ENCODE measurements around the gene LRPPRC. TPM values are rescaled to one million over a fixed set of nuclear protein-coding genes. Genes with fewer than 3 reads are reported as not detected.

The LRPPRC gene
- total and polyA plus RNA-seq, 9 of the 15 experiments (the other 6 are each of a cell fraction or from before 2014, with no cell fraction given) = 41.5 to 214 (median 138) TPM

DNA sequence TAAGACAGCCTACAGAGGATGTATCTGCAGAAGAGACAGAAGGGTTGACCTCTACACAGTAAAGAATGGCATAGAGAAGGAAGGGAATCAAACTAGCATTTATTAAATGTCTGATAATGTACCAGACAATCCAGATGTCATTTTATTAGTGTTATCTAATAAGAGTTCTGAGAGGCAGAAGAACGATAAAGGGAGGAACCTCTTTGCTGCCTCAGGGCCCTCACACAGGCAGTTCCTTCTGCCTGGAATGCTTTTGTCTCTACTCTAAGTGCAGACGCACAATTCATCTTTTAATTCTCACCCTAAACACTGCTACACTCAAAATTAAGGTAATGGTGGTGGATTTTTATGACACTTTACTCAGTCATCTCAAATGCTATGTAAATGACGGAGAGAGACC, 64.5 kb downstream of the LRPPRC start:
- no TSS peak for BruUV-seq (replicated peaks)
- Histone ChIP-seq H3K27ac (ENCODE audit: extremely low read depth, low read depth, low read length) (no peak overlapping the region), H3K36me3 (ENCODE audit: control insufficient read depth, insufficient read depth, low read length) (peaks cover 96% of the 10 kb centered on the region), H3K27me3 (ENCODE audit: control insufficient read depth in 2 of 2, insufficient read depth in 2 of 2, low read length in 2 of 2) (no peaks in the 10 kb centered on the region), H3K9ac (ENCODE audit: insufficient read depth in 1 of 2, low read depth in 2 of 2, low read length in 2 of 2) (no peak overlapping the region), H3K79me2 (ENCODE audit: control insufficient read depth, insufficient read depth, low read length) (no peaks in the 10 kb centered on the region), H3K4me2 (ENCODE audit: insufficient read depth, low read length) (no peak overlapping the region), H3K4me1 (replicated peaks in 1 of 2; ENCODE audit: control insufficient read depth in 2 of 2, insufficient read depth in 2 of 2, low read length in 2 of 2) (no peaks in the 10 kb centered on the region), H4K20me1 (replicated peaks; ENCODE audit: control insufficient read depth, insufficient read depth, low read length) (no peaks in the 10 kb centered on the region), H3K4me3 (no peak overlapping the region), H2AFZ (ENCODE audit: low read depth, low read length) (no peak overlapping the region), H3K9me1 (ENCODE audit: control insufficient read depth, insufficient read depth, low read length) (no peaks in the 10 kb centered on the region), H3K9me3 (replicated peaks; ENCODE audit: control insufficient read depth, insufficient read depth, low read depth, low read length) (no peaks in the 10 kb centered on the region)
- WGBS (ENCODE audit: insufficient coverage, low coverage, missing lambda C conversion rate) = 97% methylated on average over 3 of the region's 3 CpGs
- ATAC-seq (no peak), DNase-seq (ENCODE audit: extremely low read depth in 1 of 4, low spot score in 3 of 4) (no peak), FAIRE-seq (no peak)
- intact Hi-C loops (cut with micrococcal nuclease) = no loop called here
- POLR2A ChIA-PET = no interaction called here
- CTCF ChIA-PET (ENCODE audit: low intra/inter-chr PET ratio) = no interaction called here
- in situ Hi-C loops (cut with MboI) = no loop called here
- TF ChIP-seq, protein P1, sequence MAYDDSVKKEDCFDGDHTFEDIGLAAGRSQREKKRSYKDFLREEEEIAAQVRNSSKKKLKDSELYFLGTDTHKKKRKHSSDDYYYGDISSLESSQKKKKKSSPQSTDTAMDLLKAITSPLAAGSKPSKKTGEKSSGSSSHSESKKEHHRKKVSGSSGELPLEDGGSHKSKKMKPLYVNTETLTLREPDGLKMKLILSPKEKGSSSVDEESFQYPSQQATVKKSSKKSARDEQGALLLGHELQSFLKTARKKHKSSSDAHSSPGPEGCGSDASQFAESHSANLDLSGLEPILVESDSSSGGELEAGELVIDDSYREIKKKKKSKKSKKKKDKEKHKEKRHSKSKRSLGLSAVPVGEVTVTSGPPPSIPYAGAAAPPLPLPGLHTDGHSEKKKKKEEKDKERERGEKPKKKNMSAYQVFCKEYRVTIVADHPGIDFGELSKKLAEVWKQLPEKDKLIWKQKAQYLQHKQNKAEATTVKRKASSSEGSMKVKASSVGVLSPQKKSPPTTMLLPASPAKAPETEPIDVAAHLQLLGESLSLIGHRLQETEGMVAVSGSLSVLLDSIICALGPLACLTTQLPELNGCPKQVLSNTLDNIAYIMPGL (CRISPR knock-in tag; IDR thresholded peaks at IDR 0.05) = no peak
- TF ChIP-seq ZNF41 (CRISPR knock-in tag; conservative IDR thresholded peaks at IDR 0.05) = no peak
- no peak for TF ChIP-seq ZNF79 (CRISPR knock-in tag; IDR thresholded peaks at IDR 0.05; ENCODE audit: low read depth)
- TF ChIP-seq TGIF2 (CRISPR knock-in tag; IDR thresholded peaks at IDR 0.05) = no peak
- TF ChIP-seq MCM5 (IDR thresholded peaks at IDR 0.05; ENCODE audit: low read depth) = no peak
- no peak for TF ChIP-seq ZNF668 (CRISPR knock-in tag; IDR thresholded peaks at IDR 0.05)
- no peak for TF ChIP-seq RAD51 (IDR thresholded peaks at IDR 0.05; ENCODE audit: borderline replicate concordance, low read depth)
- TF ChIP-seq, protein P2, sequence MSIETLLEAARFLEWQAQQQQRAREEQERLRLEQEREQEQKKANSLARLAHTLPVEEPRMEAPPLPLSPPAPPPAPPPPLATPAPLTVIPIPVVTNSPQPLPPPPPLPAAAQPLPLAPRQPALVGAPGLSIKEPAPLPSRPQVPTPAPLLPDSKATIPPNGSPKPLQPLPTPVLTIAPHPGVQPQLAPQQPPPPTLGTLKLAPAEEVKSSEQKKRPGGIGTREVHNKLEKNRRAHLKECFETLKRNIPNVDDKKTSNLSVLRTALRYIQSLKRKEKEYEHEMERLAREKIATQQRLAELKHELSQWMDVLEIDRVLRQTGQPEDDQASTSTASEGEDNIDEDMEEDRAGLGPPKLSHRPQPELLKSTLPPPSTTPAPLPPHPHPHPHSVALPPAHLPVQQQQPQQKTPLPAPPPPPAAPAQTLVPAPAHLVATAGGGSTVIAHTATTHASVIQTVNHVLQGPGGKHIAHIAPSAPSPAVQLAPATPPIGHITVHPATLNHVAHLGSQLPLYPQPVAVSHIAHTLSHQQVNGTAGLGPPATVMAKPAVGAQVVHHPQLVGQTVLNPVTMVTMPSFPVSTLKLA (conservative IDR thresholded peaks at IDR 0.05) = no peak

All from K562 (cell line).